Activated naive CD8-positive, alpha-beta T cell treated with anti-CD3 and anti-CD28 coated beads for 36 hours (primary cell): Measurements from ENCODE around the gene ATP6V0E2. TPM values are rescaled to one million over a fixed set of nuclear protein-coding genes. Genes with fewer than 3 reads are reported as not detected.

Experiments used
- DNase-seq: peaks from one replicate; pipeline ENCODE4 v3.0.0; 2021
- H3K27ac Mint-ChIP-seq: one replicate; pipeline ENCODE4 v1.8.0; 2022; ENCODE audit warnings: mild to moderate bottlenecking, moderate library complexity, mixed read lengths
- H3K27me3 Mint-ChIP-seq: one replicate; pipeline ENCODE4 v1.8.0; 2022; ENCODE audit warnings: mild to moderate bottlenecking, mixed read lengths
- H3K36me3 Mint-ChIP-seq: one replicate; pipeline ENCODE4 v1.8.0; 2021; ENCODE audit warnings: mild to moderate bottlenecking, mixed read lengths
- H3K4me1 Mint-ChIP-seq: one replicate; pipeline ENCODE4 v1.8.0; 2021; ENCODE audit warnings: mixed read lengths
- H3K4me3 Mint-ChIP-seq: one replicate; pipeline ENCODE4 v1.8.0; 2022; ENCODE audit warnings: mild to moderate bottlenecking, moderate library complexity, mixed read lengths
- H3K9me3 Mint-ChIP-seq: one replicate; pipeline ENCODE4 v1.8.0; 2022; ENCODE audit warnings: mixed read lengths
- total RNA-seq, 2 experiments: library from RNA; stranded (reverse); gene quantifications; one replicate each; pipeline ENCODE4 v1.2.3, GENCODE V29; 2021

ATP6V0E2 gene
- total RNA-seq, 2 experiments from 2014 or later: 59.2 to 64.0 TPM

GRCh38 chr7:149850716-149851115 lies 23.1 kb upstream of the ATP6V0E2 start:
- no peaks in the 10 kb centered on the region for H3K36me3 Mint-ChIP-seq
- H3K4me3 Mint-ChIP-seq: no peak overlapping the region
- H3K27ac Mint-ChIP-seq: no peak overlapping the region
- H3K27me3 Mint-ChIP-seq: no peaks in the 10 kb centered on the region
- peaks cover 42% of the 10 kb centered on the region for H3K4me1 Mint-ChIP-seq
- DNase-seq: no peak
- H3K9me3 Mint-ChIP-seq: no peaks in the 10 kb centered on the region

GRCh38 chr7:149851449-149851848 lies 22.3 kb upstream of the ATP6V0E2 start:
- H3K9me3 Mint-ChIP-seq: no peaks in the 10 kb centered on the region
- no peaks in the 10 kb centered on the region for H3K27me3 Mint-ChIP-seq
- peaks cover 2% of the 10 kb centered on the region for H3K36me3 Mint-ChIP-seq
- no peak overlapping the region for H3K4me3 Mint-ChIP-seq
- DNase-seq: no peak
- H3K27ac Mint-ChIP-seq: no peak overlapping the region
- peaks cover 48% of the 10 kb centered on the region for H3K4me1 Mint-ChIP-seq

- Mint-ChIP-seq H3K9me3 (no peaks in the 10 kb centered on the region), H3K27me3 (no peaks in the 10 kb centered on the region), H3K27ac (no peak overlapping the region), H3K4me3 (no peak overlapping the region), H3K4me1 (peaks cover 59% of the 10 kb centered on the region), H3K36me3 (peaks cover 2% of the 10 kb centered on the region)
- DNase-seq: no peak
Measured at GRCh38 chr7:149853157-149853556, 20.6 kb upstream of the ATP6V0E2 start.

- Mint-ChIP-seq H3K27ac (peak overlapping the region; percentile 72), H3K4me1 (peaks cover 53% of the 10 kb centered on the region), H3K9me3 (no peaks in the 10 kb centered on the region), H3K4me3 (no peak overlapping the region), H3K27me3 (no peaks in the 10 kb centered on the region), H3K36me3 (peaks cover 2% of the 10 kb centered on the region)
- no peak for DNase-seq
Measured at GRCh38 chr7:149854611-149855360, 19.0 kb upstream of the ATP6V0E2 start.

GRCh38 chr7:149855361-149856305 lies 18.1 kb upstream of the ATP6V0E2 start:
- Mint-ChIP-seq H3K4me1 (peaks cover 45% of the 10 kb centered on the region), H3K27me3 (no peaks in the 10 kb centered on the region), H3K4me3 (peak overlapping the region; percentile 44), H3K27ac (peak overlapping the region; percentile 72), H3K9me3 (no peaks in the 10 kb centered on the region), H3K36me3 (peaks cover 2% of the 10 kb centered on the region)
- DNase-seq: no peak

- DNase-seq: no peak
- H3K27ac Mint-ChIP-seq: peak overlapping the region; percentile 76
- no peaks in the 10 kb centered on the region for H3K9me3 Mint-ChIP-seq
- peak overlapping the region; percentile 43 for H3K4me3 Mint-ChIP-seq
- H3K4me1 Mint-ChIP-seq: peaks cover 41% of the 10 kb centered on the region
- peaks cover 2% of the 10 kb centered on the region for H3K36me3 Mint-ChIP-seq
- H3K27me3 Mint-ChIP-seq: no peaks in the 10 kb centered on the region
Measured at GRCh38 chr7:149856583-149856982, 17.2 kb upstream of the ATP6V0E2 start.

GRCh38 chr7:149859369-149859768 lies 14.4 kb upstream of the ATP6V0E2 start:
- no peak for DNase-seq
- H3K27me3 Mint-ChIP-seq: no peaks in the 10 kb centered on the region
- H3K36me3 Mint-ChIP-seq: peaks cover 4% of the 10 kb centered on the region
- H3K27ac Mint-ChIP-seq: no peak overlapping the region
- peaks cover 50% of the 10 kb centered on the region for H3K4me1 Mint-ChIP-seq
- no peaks in the 10 kb centered on the region for H3K9me3 Mint-ChIP-seq
- H3K4me3 Mint-ChIP-seq: no peak overlapping the region

- Mint-ChIP-seq H3K4me3 (no peak overlapping the region), H3K36me3 (peaks cover 4% of the 10 kb centered on the region), H3K9me3 (no peaks in the 10 kb centered on the region), H3K27me3 (no peaks in the 10 kb centered on the region), H3K27ac (no peak overlapping the region), H3K4me1 (peaks cover 49% of the 10 kb centered on the region)
- DNase-seq: no peak
Measured at GRCh38 chr7:149859876-149860275, 13.9 kb upstream of the ATP6V0E2 start.

GRCh38 chr7:149860821-149861727 lies 12.7 kb upstream of the ATP6V0E2 start:
- Mint-ChIP-seq H3K9me3 (no peaks in the 10 kb centered on the region), H3K4me1 (peaks cover 46% of the 10 kb centered on the region), H3K4me3 (no peak overlapping the region), H3K27ac (no peak overlapping the region), H3K36me3 (peaks cover 4% of the 10 kb centered on the region), H3K27me3 (no peaks in the 10 kb centered on the region)
- DNase-seq: no peak

- H3K4me1 Mint-ChIP-seq: peaks cover 46% of the 10 kb centered on the region
- no peak for DNase-seq
- peaks cover 2% of the 10 kb centered on the region for H3K36me3 Mint-ChIP-seq
Measured at GRCh38 chr7:149861728-149862045, 12.1 kb upstream of the ATP6V0E2 start.

GRCh38 chr7:149862156-149862555 lies 11.6 kb upstream of the ATP6V0E2 start:
- Mint-ChIP-seq H3K27me3 (no peaks in the 10 kb centered on the region), H3K36me3 (peaks cover 2% of the 10 kb centered on the region), H3K4me1 (peaks cover 48% of the 10 kb centered on the region), H3K27ac (no peak overlapping the region), H3K4me3 (no peak overlapping the region), H3K9me3 (no peaks in the 10 kb centered on the region)
- DNase-seq: no peak

More at GRCh38 chr7:149861728-149862045, 12.1 kb upstream of the ATP6V0E2 start:
- Mint-ChIP-seq H3K27me3 (no peaks in the 10 kb centered on the region), H3K9me3 (no peaks in the 10 kb centered on the region), H3K4me3 (no peak overlapping the region), H3K27ac (no peak overlapping the region)

- Mint-ChIP-seq H3K4me3 (no peak overlapping the region), H3K4me1 (peaks cover 50% of the 10 kb centered on the region), H3K36me3 (peaks cover 4% of the 10 kb centered on the region), H3K9me3 (no peaks in the 10 kb centered on the region), H3K27ac (peak overlapping the region; percentile 12), H3K27me3 (no peaks in the 10 kb centered on the region)
- DNase-seq: no peak
Measured at GRCh38 chr7:149863500-149863899, 10.3 kb upstream of the ATP6V0E2 start.

- H3K9me3 Mint-ChIP-seq: no peaks in the 10 kb centered on the region
- H3K27me3 Mint-ChIP-seq: no peaks in the 10 kb centered on the region
- peak overlapping the region; percentile 38 for H3K27ac Mint-ChIP-seq
- peaks cover 5% of the 10 kb centered on the region for H3K36me3 Mint-ChIP-seq
- H3K4me1 Mint-ChIP-seq: peaks cover 55% of the 10 kb centered on the region
- no peak for DNase-seq
- no peak overlapping the region for H3K4me3 Mint-ChIP-seq
Measured at GRCh38 chr7:149864023-149864422, 9.7 kb upstream of the ATP6V0E2 start.

GRCh38 chr7:149864751-149865150 lies 9.0 kb upstream of the ATP6V0E2 start:
- Mint-ChIP-seq H3K4me3 (no peak overlapping the region), H3K36me3 (peaks cover 8% of the 10 kb centered on the region), H3K9me3 (no peaks in the 10 kb centered on the region), H3K27ac (peak overlapping the region; percentile 92), H3K4me1 (peaks cover 61% of the 10 kb centered on the region), H3K27me3 (no peaks in the 10 kb centered on the region)
- no peak for DNase-seq
